IMR-90 (cell line): Measurements from ENCODE around the gene RRP9. TPM values are rescaled to one million over a fixed set of nuclear protein-coding genes. Genes with fewer than 3 reads are reported as not detected.

ENCODE experiments used
- ATAC-seq: fragments of 200-7000 bp; cut with Tn5 transposase; 2 replicates; pipeline ENCODE4 v1.9.1; 2020; ENCODE audit warnings: low read depth, mild to moderate bottlenecking, moderate library complexity
- BruUV-seq: library from RNA; stranded (reverse); fragments of 400-500 nt; replicated peaks from 2 replicates; lab custom pipeline; 2021; lab: Mats Ljungman, UMichigan
- CTCF ChIA-PET: fragments of 300-600 bp; formaldehyde crosslinking; extraction: SDS; loops from one replicate; lab custom pipeline; 2021; ENCODE audit warnings: antibody characterized with exemption; lab: Yijun Ruan, JAX
- POLR2A ChIA-PET: fragments of 300-600 bp; sonication (Branson Sonifier 250); formaldehyde crosslinking; loops from one replicate; lab custom pipeline; 2022; ENCODE audit warnings: antibody characterized with exemption; ENCODE audit not compliant: unreplicated experiment; lab: Charles Lee
- DNase-seq: peaks from one replicate; pipeline ENCODE4 v3.0.0; 2013
- H2AFZ ChIP-seq: replicated peaks from 2 replicates; pipeline ENCODE3; 2013; ENCODE audit warnings: low read length, mild to moderate bottlenecking; ENCODE audit not compliant: poor library complexity
- H2AK5ac ChIP-seq: 2 replicates; pipeline ENCODE4 v1.6.1; 2013; ENCODE audit warnings: low read depth, low read length, inconsistent platforms
- H2AK9ac ChIP-seq: replicated peaks from 2 replicates; pipeline ENCODE3; 2013; ENCODE audit warnings: mild to moderate bottlenecking, low read depth, low read length, moderate library complexity; ENCODE audit not compliant: poor library complexity
- H2BK120ac ChIP-seq: 2 replicates; pipeline ENCODE4 v1.6.1; 2013; ENCODE audit warnings: low read depth, low read length, inconsistent platforms
- H2BK15ac ChIP-seq: 3 replicates; pipeline ENCODE4 v1.6.1; 2013; ENCODE audit warnings: low read depth, low read length, inconsistent platforms
- H2BK20ac ChIP-seq: 2 replicates; pipeline ENCODE4 v1.6.1; 2013; ENCODE audit warnings: low read depth, mild to moderate bottlenecking, inconsistent platforms, low read length, moderate library complexity
- H2BK5ac ChIP-seq: 2 replicates; pipeline ENCODE4 v1.6.1; 2013; ENCODE audit warnings: mild to moderate bottlenecking, low read depth, low read length, inconsistent platforms; ENCODE audit not compliant: poor library complexity, severe bottlenecking
- H3K14ac ChIP-seq: replicated peaks from 2 replicates; pipeline ENCODE4 v1.6.1; 2013; ENCODE audit warnings: low read depth, low read length, inconsistent platforms
- H3K18ac ChIP-seq: 2 replicates; pipeline ENCODE4 v1.6.1; 2013; ENCODE audit warnings: low read depth, low read length, control low read depth
- H3K23ac ChIP-seq: 2 replicates; pipeline ENCODE4 v1.6.1; 2013; ENCODE audit warnings: low read depth, low read length, inconsistent platforms
- H3K27ac ChIP-seq: 2 replicates; pipeline ENCODE4 v1.5.1; 2013; ENCODE audit warnings: mild to moderate bottlenecking, control low read depth, low read length; ENCODE audit not compliant: insufficient read depth
- H3K27me3 ChIP-seq: 2 replicates; pipeline ENCODE4 v1.6.1; 2013; ENCODE audit warnings: low read length; ENCODE audit not compliant: control insufficient read depth, insufficient read depth
- H3K36me3 ChIP-seq: 2 replicates; pipeline ENCODE4 v1.6.1; 2013; ENCODE audit warnings: low read length, mixed read lengths; ENCODE audit not compliant: control insufficient read depth, insufficient read depth
- H3K4ac ChIP-seq: 2 replicates; pipeline ENCODE4 v1.6.1; 2013; ENCODE audit warnings: low read depth, low read length, inconsistent platforms
- H3K4me1 ChIP-seq: 2 replicates; pipeline ENCODE4 v1.6.1; 2013; ENCODE audit warnings: low read length, mixed read lengths; ENCODE audit not compliant: control insufficient read depth, insufficient read depth
- H3K4me2 ChIP-seq: 2 replicates; pipeline ENCODE4 v1.6.1; 2013; ENCODE audit warnings: low read depth, mild to moderate bottlenecking, control low read depth, low read length, moderate library complexity
- H3K4me3 ChIP-seq: 2 replicates; pipeline ENCODE4 v1.5.1; 2013; ENCODE audit warnings: low read depth, mild to moderate bottlenecking, control low read depth, low read length, moderate library complexity; ENCODE audit not compliant: insufficient read depth
- H3K56ac ChIP-seq: 2 replicates; pipeline ENCODE4 v1.6.1; 2013; ENCODE audit warnings: low read length, inconsistent platforms; ENCODE audit not compliant: insufficient read depth; ENCODE audit errors: extremely low read depth
- H3K79me1 ChIP-seq, 2 experiments: 2 replicates each; pipeline ENCODE4 v1.6.1; 2013; ENCODE audit warnings: low read length in 2 of 2, inconsistent platforms in 1 of 2, low read depth in 1 of 2
- H3K9ac ChIP-seq: 2 replicates; pipeline ENCODE4 v1.6.1; 2013; ENCODE audit warnings: low read depth, low read length, control low read depth
- H3K9me1 ChIP-seq: 2 replicates; pipeline ENCODE4 v1.6.1; 2013; ENCODE audit warnings: low read length, inconsistent platforms; ENCODE audit not compliant: insufficient read depth
- H3K9me3 ChIP-seq: 2 replicates; pipeline ENCODE4 v1.6.1; 2013; ENCODE audit warnings: low read length; ENCODE audit not compliant: control insufficient read depth, insufficient read depth
- H4K20me1 ChIP-seq: 2 replicates; pipeline ENCODE4 v1.6.1; 2013; ENCODE audit warnings: low read length, inconsistent platforms; ENCODE audit not compliant: insufficient read depth
- H4K5ac ChIP-seq: 2 replicates; pipeline ENCODE4 v1.6.1; 2013; ENCODE audit warnings: mild to moderate bottlenecking, low read depth, low read length, control low read depth
- H4K8ac ChIP-seq, 2 experiments: 2 replicates each; pipeline ENCODE4 v1.6.1; 2013; ENCODE audit warnings: low read depth in 2 of 2, low read length in 2 of 2, control low read depth in 1 of 2, inconsistent platforms in 1 of 2
- H4K91ac ChIP-seq: 2 replicates; pipeline ENCODE4 v1.6.1; 2013; ENCODE audit warnings: low read depth, low read length, inconsistent platforms; ENCODE audit not compliant: insufficient read depth
- BHLHE40 ChIP-seq: fragments of 150-350 bp; IDR thresholded peaks from 2 replicates; pipeline ENCODE4 v1.6.1; 2016; ENCODE audit warnings: mild to moderate bottlenecking, low read depth, low read length
- CHD1 ChIP-seq: IDR thresholded peaks from 2 replicates; pipeline ENCODE4 v1.6.1; 2012; ENCODE audit warnings: low read depth, low read length, improper control_type of control experiment
- CTCF ChIP-seq: conservative IDR thresholded peaks from 2 replicates; pipeline ENCODE4 v1.5.1; 2012; ENCODE audit warnings: mild to moderate bottlenecking, low read depth, low read length, improper control_type of control experiment
- FOS ChIP-seq: fragments of 150-350 bp; IDR thresholded peaks from 2 replicates; pipeline ENCODE4 v1.6.1; 2016; ENCODE audit warnings: low read depth, low read length
- MAFK ChIP-seq: IDR thresholded peaks from 2 replicates; pipeline ENCODE4 v1.6.1; 2012; ENCODE audit warnings: low read depth, low read length, improper control_type of control experiment
- MAZ ChIP-seq: IDR thresholded peaks from 2 replicates; pipeline ENCODE4 v1.6.1; 2012; ENCODE audit warnings: low read depth, mild to moderate bottlenecking, low read length, improper control_type of control experiment, moderate library complexity, borderline replicate concordance
- MXI1 ChIP-seq: IDR thresholded peaks from 2 replicates; pipeline ENCODE4 v1.6.1; 2012; ENCODE audit warnings: low read depth, mild to moderate bottlenecking, low read length, moderate library complexity, borderline replicate concordance
- NFE2L2 ChIP-seq: fragments of 150-350 bp; IDR thresholded peaks from 2 replicates; pipeline ENCODE4 v1.6.1; 2016; ENCODE audit warnings: low read depth, mild to moderate bottlenecking, low read length
- POLR2A ChIP-seq: IDR thresholded peaks from 2 replicates; pipeline ENCODE4 v1.6.1; 2012; ENCODE audit warnings: mild to moderate bottlenecking, low read depth, low read length
- RAD21 ChIP-seq: IDR thresholded peaks from 2 replicates; pipeline ENCODE4 v1.6.1; 2012; ENCODE audit warnings: low read length, improper control_type of control experiment
- RCOR1 ChIP-seq: IDR thresholded peaks from 2 replicates; pipeline ENCODE4 v1.6.1; 2012; ENCODE audit warnings: mild to moderate bottlenecking, low read length, improper control_type of control experiment; ENCODE audit not compliant: insufficient replicate concordance
- RFX5 ChIP-seq: IDR thresholded peaks from 2 replicates; pipeline ENCODE4 v1.8.0; 2012; ENCODE audit warnings: low read depth, mild to moderate bottlenecking, low read length, moderate library complexity
- SMC3 ChIP-seq: fragments of 150-350 bp; IDR thresholded peaks from 2 replicates; pipeline ENCODE4 v1.6.1; 2016; ENCODE audit warnings: low read depth, mild to moderate bottlenecking, antibody characterized with exemption, low read length, moderate library complexity
- USF2 ChIP-seq: fragments of 150-350 bp; IDR thresholded peaks from 2 replicates; pipeline ENCODE4 v1.6.1; 2017; ENCODE audit warnings: mild to moderate bottlenecking, antibody characterized with exemption, low read length, low read depth
- WGBS, 2 experiments: methylation state at CpG; one replicate each; pipeline versions ENCODE4 v1.1.5 to v1.1.7; 2013; ENCODE audit warnings: missing lambda C conversion rate in 2 of 2; ENCODE audit not compliant: insufficient read length in 1 of 2; ENCODE audit errors: extremely low coverage in 2 of 2; 5-methylcytosine and 5-hydroxymethylcytosine counted together
- dilution Hi-C: fragments of 300-500 bp; cut with HindIII; formaldehyde crosslinking; loops from one replicate; pipeline ENCODE4 v1.14.3; 2018; ENCODE audit warnings: low sequenced_read_pairs; ENCODE audit not compliant: unreplicated experiment
- in situ Hi-C: fragments of 300-500 bp; cut with MboI; formaldehyde crosslinking; loops from 3 replicates; pipeline ENCODE4 v1.14.3; 2019; ENCODE audit warnings: low sequenced_read_pairs, inconsistent platforms, mixed read lengths
- intact Hi-C: fragments of 100-400 bp; cut with micrococcal nuclease; formaldehyde crosslinking; loops from 2 replicates; pipeline ENCODE4 v1.10.0; 2022
- polyA plus RNA-seq, 3 experiments: library from polyadenylated mRNA; depleted of rRNA; stranded (reverse); fragments of >200 nt; gene quantifications; 2 replicates each; pipeline ENCODE4 v1.2.3, GENCODE V29; 2012; ENCODE audit warnings: low replicate concordance in 1 of 3
- total RNA-seq: library from RNA; depleted of rRNA; stranded (reverse); fragments of >200 nt; gene quantifications from 2 replicates; pipeline ENCODE4 v1.2.3, GENCODE V29; 2012

The RRP9 gene
- total and polyA plus RNA-seq, 2 of the 4 experiments (the other 2 are of a cell fraction): 30.9 to 39.8 TPM

GRCh38 chr3:51950899-51951298 lies 9.2 kb upstream of the RRP9 start:
- no TSS peak for BruUV-seq
- in situ Hi-C loops: loop anchor here (25.0 kb wide), 1 partner anchor 1614 kb away; the partner anchor contains the start of genes RASSF1, TUSC2 and ZMYND10
- no peak overlapping the region for H3K9ac ChIP-seq
- H3K9me3 ChIP-seq: no peaks in the 10 kb centered on the region
- no peak for DNase-seq
- intact Hi-C loops: no loop called here
- TF ChIP-seq BHLHE40: no peak
- no peak for TF ChIP-seq MXI1
- no peak for TF ChIP-seq RAD21
- no peak for TF ChIP-seq FOS
- TF ChIP-seq RFX5: no peak
- TF ChIP-seq CTCF: no peak
- TF ChIP-seq MAFK: no peak
- TF ChIP-seq SMC3: no peak
- TF ChIP-seq USF2: no peak
- TF ChIP-seq MAZ: no peak
- TF ChIP-seq POLR2A: no peak
- no peak for TF ChIP-seq CHD1
- no peak for TF ChIP-seq NFE2L2
- no peak for TF ChIP-seq RCOR1
- no peak overlapping the region for H4K8ac ChIP-seq
- H3K14ac ChIP-seq: no peak overlapping the region
- no peak overlapping the region for H2AK9ac ChIP-seq
- no peak overlapping the region for H3K4ac ChIP-seq
- no peaks in the 10 kb centered on the region for H3K27me3 ChIP-seq
- H2BK5ac ChIP-seq: no peak overlapping the region
- no peak overlapping the region for H2BK20ac ChIP-seq
- ChIA-PET CTCF (interaction anchor here (0.6 to 0.9 kb wide), 2 partner anchors 29 to 330 kb away, joined by 3 to 4 read pairs; no protein-coding TSS in a partner anchor), POLR2A (no interaction called here)
- H3K4me1 ChIP-seq: peaks cover 9% of the 10 kb centered on the region
- H2AK5ac ChIP-seq: no peak overlapping the region
- H4K20me1 ChIP-seq: no peaks in the 10 kb centered on the region
- no peak overlapping the region for H3K18ac ChIP-seq
- H3K27ac ChIP-seq: no peak overlapping the region
- no peak overlapping the region for H3K4me2 ChIP-seq
- no peak overlapping the region for H4K91ac ChIP-seq
- peaks cover 6% of the 10 kb centered on the region; the same call in 1 of the 2 replicates for H3K9me1 ChIP-seq
- WGBS, 2 experiments: 80% methylated on average over 1 of the region's 2 CpGs; no CpG with 5 or more reads in 1 of the 2 experiments
- H2BK120ac ChIP-seq: no peak overlapping the region
- dilution Hi-C loops: no loop called here
- H3K4me3 ChIP-seq: no peak overlapping the region
- H3K56ac ChIP-seq: no peak overlapping the region
- H3K36me3 ChIP-seq: peaks cover 2% of the 10 kb centered on the region; the same call in 1 of the 2 replicates
- no peak for ATAC-seq
- H2AFZ ChIP-seq: no peak overlapping the region
- no peak overlapping the region for H2BK15ac ChIP-seq
- H4K5ac ChIP-seq: no peak overlapping the region
- no peaks in the 10 kb centered on the region for H3K79me1 ChIP-seq
- no peak overlapping the region for H3K23ac ChIP-seq
